OCI-LY3 (cell line): ENCODE results near the gene CCZ1B.
"Not testable (repeated sequence)": the region's sequence is repeated elsewhere in the genome, so short reads cannot be mapped to it uniquely, and the experiment has no call there.

ENCODE experiments used
- CTCF ChIP-seq: fragments of 200-600, 300-600 bp; sonication (generic); IDR thresholded peaks from 2 replicates; pipeline ENCODE4 v1.5.1; 2014; ENCODE audit warnings: antibody characterized with exemption, low read length, low read depth
- EZH2phosphoT487 ChIP-seq: fragments of 200-600 bp; shearing (Covaris generic); IDR thresholded peaks from 2 replicates; pipeline ENCODE4 v1.6.1; 2018; ENCODE audit warnings: antibody characterized with exemption, mixed run types, low read depth

GRCh38 chr7:6843654-6844053 is 17.6 kb upstream of the CCZ1B start:
- TF ChIP-seq CTCF, EZH2phosphoT487: not testable (repeated sequence)
